ENCODE data around the gene GSTT2B.
"Not testable (repeated sequence)": the region's sequence is repeated elsewhere in the genome, so short reads cannot be mapped to it uniquely, and the experiment has no call there.

Gene GSTT2B

GRCh38 chr22:23940166-23940565, 20.8 kb downstream of the GSTT2B start:
- DNase-seq (ENCODE audit: low read depth in 3 of 3) = not testable (repeated sequence)

- DNase-seq (ENCODE audit: low read depth in 3 of 3) = no peak
These were observed 22.0 kb downstream of the GSTT2B start for GRCh38 chr22:23939017-23939357.

- no peak for DNase-seq (ENCODE audit: low read depth in 3 of 3)
These were observed 22.5 kb downstream of the GSTT2B start for GRCh38 chr22:23938328-23939016.

- no peak for DNase-seq (ENCODE audit: low read depth in 3 of 3)
These were observed 34.4 kb downstream of the GSTT2B start for GRCh38 chr22:23926561-23926960.

- no peak for DNase-seq (ENCODE audit: low read depth in 3 of 3)
These were observed 35.9 kb downstream of the GSTT2B start for GRCh38 chr22:23925020-23925606.

- no peak for DNase-seq (ENCODE audit: low read depth in 3 of 3)
These were observed 38.1 kb downstream of the GSTT2B start for GRCh38 chr22:23922921-23923320.

- DNase-seq (ENCODE audit: low read depth in 3 of 3) = not testable (repeated sequence)
These were observed 39.3 kb downstream of the GSTT2B start for GRCh38 chr22:23921586-23922201.

GRCh38 chr22:23920267-23920611, 40.8 kb downstream of the GSTT2B start:
- DNase-seq (ENCODE audit: low read depth in 3 of 3) = not testable (repeated sequence)

GRCh38 chr22:23915290-23915689, 45.7 kb downstream of the GSTT2B start:
- no peak for DNase-seq (ENCODE audit: low read depth in 3 of 3)

GRCh38 chr22:23913661-23914353, 47.2 kb downstream of the GSTT2B start:
- peak; percentile 99 to 100 (median 100) for DNase-seq (ENCODE audit: low read depth in 3 of 3)

GRCh38 chr22:23913306-23913660, 47.7 kb downstream of the GSTT2B start:
- peak in 1 of 3 donors; percentile 31 for DNase-seq (ENCODE audit: low read depth in 3 of 3)

- DNase-seq (ENCODE audit: low read depth in 3 of 3) = no peak
These were observed 48.6 kb downstream of the GSTT2B start for GRCh38 chr22:23912293-23912903.

- no peak for DNase-seq (ENCODE audit: low read depth in 3 of 3)
These were observed 49.5 kb downstream of the GSTT2B start for GRCh38 chr22:23911318-23911980.

GRCh38 chr22:23910496-23911190, 50.4 kb downstream of the GSTT2B start:
- no peak for DNase-seq (ENCODE audit: low read depth in 3 of 3)

GRCh38 chr22:23909296-23909898, 51.6 kb downstream of the GSTT2B start:
- DNase-seq (ENCODE audit: low read depth in 3 of 3) = no peak

- no peak for DNase-seq (ENCODE audit: low read depth in 3 of 3)
These were observed 52.3 kb downstream of the GSTT2B start for GRCh38 chr22:23908587-23909205.

- not testable (repeated sequence) for DNase-seq (ENCODE audit: low read depth in 3 of 3)
These were observed 53.6 kb downstream of the GSTT2B start for GRCh38 chr22:23907423-23907822.

Measured in stimulated activated CD4-positive, alpha-beta T cell treated with anti-CD3 and anti-CD28 coated beads, TNF-alpha, amount 100 ng/mL, for 48 hours (primary cell).